ENCODE results near the gene CDC42BPA. TPM values are rescaled to one million over a fixed set of nuclear protein-coding genes. Genes with fewer than 3 reads are reported as not detected.
A peak's percentile ranks its signal among the peaks of the same experiment; 100 is the strongest.

The CDC42BPA gene
- total and polyA plus RNA-seq, 2 of the 13 experiments (the other 11 are each of a cell fraction or from before 2014, with no cell fraction given): 6.5 to 16.0 TPM

DNA sequence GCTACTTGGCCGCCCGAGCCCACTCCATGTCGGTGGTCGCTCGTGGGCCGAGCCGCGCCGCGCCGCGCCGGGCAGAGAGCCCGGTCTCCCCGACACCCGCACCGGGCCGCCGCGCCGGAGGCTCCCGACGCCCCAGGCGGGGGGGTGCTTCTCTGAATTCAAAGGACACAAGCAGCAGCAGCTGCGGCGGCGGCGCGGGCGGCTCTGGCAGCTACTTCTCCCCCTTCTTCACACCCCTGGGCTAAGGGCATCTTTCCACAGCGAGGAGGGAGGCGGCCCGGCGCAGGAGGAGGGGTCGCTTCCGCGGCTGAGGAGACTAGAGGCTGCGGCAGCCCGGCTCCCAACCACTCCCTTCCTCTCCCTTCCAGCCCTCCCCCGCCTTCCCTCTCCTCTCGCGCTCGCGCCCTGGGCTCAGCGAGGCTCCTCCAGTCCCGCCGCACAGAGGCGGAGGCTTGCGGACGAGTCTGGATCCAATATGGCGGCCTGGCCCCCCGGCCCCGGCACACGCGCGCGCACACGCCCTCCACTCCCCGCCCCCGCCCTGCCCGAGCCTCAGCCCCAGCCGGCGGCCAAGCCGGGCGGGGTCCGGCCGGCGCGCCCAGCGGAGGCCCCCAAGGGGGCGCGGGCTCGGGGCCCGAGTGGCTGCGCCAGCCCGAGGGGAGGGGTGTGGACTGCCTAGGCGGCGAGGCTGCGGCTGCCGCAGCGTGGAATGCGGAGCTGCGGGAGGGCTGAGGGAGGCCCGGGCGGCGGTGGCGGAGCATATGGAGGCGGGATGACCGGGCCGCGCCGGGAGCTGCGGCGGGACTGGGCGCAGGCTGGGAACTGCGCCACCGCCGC, at the start of gene CDC42BPA (continued):
- TF ChIP-seq TCF7L2 (IDR thresholded peaks at IDR 0.05; ENCODE audit: low read depth, low read length): no peak
- TF ChIP-seq, protein P1, sequence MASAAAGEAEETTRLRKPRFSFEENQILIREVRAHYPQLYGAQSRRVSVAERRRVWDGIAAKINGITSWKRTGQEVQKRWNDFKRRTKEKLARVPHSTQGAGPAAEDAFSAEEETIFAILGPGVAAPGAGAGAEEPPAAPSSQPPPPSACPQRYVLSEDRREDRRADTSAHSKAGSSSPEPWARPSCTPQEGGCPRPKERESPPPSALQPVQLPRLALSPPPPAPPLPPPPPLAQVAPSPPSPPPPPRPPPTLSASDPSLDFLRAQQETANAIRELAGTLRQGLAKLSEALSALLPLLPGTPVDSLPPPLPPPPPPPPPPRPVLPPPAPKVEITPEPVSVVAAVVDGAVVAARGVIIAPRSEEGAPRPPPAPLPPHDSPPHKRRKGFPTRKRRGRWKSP (CRISPR knock-in tag; IDR thresholded peaks at IDR 0.05): peak; percentile 75
- no peak for TF ChIP-seq ZNF44 (CRISPR knock-in tag; IDR thresholded peaks at IDR 0.05)
- 0 out of 2 replicates have a peak, but pooled peaks have one; percentile 58 for TF ChIP-seq ZSCAN21 (CRISPR knock-in tag; IDR thresholded peaks at IDR 0.05; ENCODE audit: borderline replicate concordance)
- TF ChIP-seq ZSCAN22 (CRISPR knock-in tag; IDR thresholded peaks at IDR 0.05): no peak
- TF ChIP-seq SOX6 (IDR thresholded peaks at IDR 0.05): no peak
- no peak for TF ChIP-seq SOX6 (CRISPR knock-in tag; IDR thresholded peaks at IDR 0.05)
- TF ChIP-seq SMAD3 (CRISPR knock-in tag; IDR thresholded peaks at IDR 0.05): no peak
- TF ChIP-seq ZNF556 (CRISPR knock-in tag; IDR thresholded peaks at IDR 0.05; ENCODE audit: borderline replicate concordance): no peak
- TF ChIP-seq, protein P2, sequence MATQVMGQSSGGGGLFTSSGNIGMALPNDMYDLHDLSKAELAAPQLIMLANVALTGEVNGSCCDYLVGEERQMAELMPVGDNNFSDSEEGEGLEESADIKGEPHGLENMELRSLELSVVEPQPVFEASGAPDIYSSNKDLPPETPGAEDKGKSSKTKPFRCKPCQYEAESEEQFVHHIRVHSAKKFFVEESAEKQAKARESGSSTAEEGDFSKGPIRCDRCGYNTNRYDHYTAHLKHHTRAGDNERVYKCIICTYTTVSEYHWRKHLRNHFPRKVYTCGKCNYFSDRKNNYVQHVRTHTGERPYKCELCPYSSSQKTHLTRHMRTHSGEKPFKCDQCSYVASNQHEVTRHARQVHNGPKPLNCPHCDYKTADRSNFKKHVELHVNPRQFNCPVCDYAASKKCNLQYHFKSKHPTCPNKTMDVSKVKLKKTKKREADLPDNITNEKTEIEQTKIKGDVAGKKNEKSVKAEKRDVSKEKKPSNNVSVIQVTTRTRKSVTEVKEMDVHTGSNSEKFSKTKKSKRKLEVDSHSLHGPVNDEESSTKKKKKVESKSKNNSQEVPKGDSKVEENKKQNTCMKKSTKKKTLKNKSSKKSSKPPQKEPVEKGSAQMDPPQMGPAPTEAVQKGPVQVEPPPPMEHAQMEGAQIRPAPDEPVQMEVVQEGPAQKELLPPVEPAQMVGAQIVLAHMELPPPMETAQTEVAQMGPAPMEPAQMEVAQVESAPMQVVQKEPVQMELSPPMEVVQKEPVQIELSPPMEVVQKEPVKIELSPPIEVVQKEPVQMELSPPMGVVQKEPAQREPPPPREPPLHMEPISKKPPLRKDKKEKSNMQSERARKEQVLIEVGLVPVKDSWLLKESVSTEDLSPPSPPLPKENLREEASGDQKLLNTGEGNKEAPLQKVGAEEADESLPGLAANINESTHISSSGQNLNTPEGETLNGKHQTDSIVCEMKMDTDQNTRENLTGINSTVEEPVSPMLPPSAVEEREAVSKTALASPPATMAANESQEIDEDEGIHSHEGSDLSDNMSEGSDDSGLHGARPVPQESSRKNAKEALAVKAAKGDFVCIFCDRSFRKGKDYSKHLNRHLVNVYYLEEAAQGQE (IDR thresholded peaks at IDR 0.05; ENCODE audit: borderline replicate concordance in 1 of 2, low read depth in 1 of 2, low read length in 2 of 2): no peak
- no peak for TF ChIP-seq SP5 (CRISPR knock-in tag; IDR thresholded peaks at IDR 0.05; ENCODE audit: borderline replicate concordance, low read depth)
- TF ChIP-seq TSC22D2 (CRISPR knock-in tag; IDR thresholded peaks at IDR 0.05; ENCODE audit: borderline replicate concordance): no peak
- no peak for TF ChIP-seq RFX1 (IDR thresholded peaks at IDR 0.05)
- no peak; the same call in 1 of the 2 replicates for TF ChIP-seq ZNF547 (CRISPR knock-in tag; IDR thresholded peaks at IDR 0.05)
- TF ChIP-seq U2AF2 (IDR thresholded peaks at IDR 0.05; ENCODE audit: low read depth, low read length): no peak
- no peak for TF ChIP-seq SP2 (CRISPR knock-in tag; IDR thresholded peaks at IDR 0.05)
- no peak for TF ChIP-seq MXD4 (CRISPR knock-in tag; IDR thresholded peaks at IDR 0.05)
- TF ChIP-seq KDM6A (CRISPR knock-in tag; IDR thresholded peaks at IDR 0.05; ENCODE audit: low read depth): no peak
- no peak for TF ChIP-seq ZNF572 (CRISPR knock-in tag; IDR thresholded peaks at IDR 0.05)
- TF ChIP-seq GTF3A (CRISPR knock-in tag; conservative IDR thresholded peaks at IDR 0.05): no peak
- no peak for TF ChIP-seq SNAPC2 (CRISPR knock-in tag; IDR thresholded peaks at IDR 0.05)
- TF ChIP-seq ZNF878 (CRISPR knock-in tag; IDR thresholded peaks at IDR 0.05): no peak
- TF ChIP-seq KDM5A (IDR thresholded peaks at IDR 0.05; ENCODE audit: borderline replicate concordance, low read length): no peak
- no peak for TF ChIP-seq SIN3A (IDR thresholded peaks at IDR 0.05; ENCODE audit: borderline replicate concordance, low read depth, low read length)
- TF ChIP-seq CHD2 (IDR thresholded peaks at IDR 0.05; ENCODE audit: low read depth, low read length): 0 out of 2 replicates have a peak, but pooled peaks have one; percentile 35
- no peak for TF ChIP-seq HMGA1 (CRISPR knock-in tag; conservative IDR thresholded peaks at IDR 0.05)
- TF ChIP-seq RARA (CRISPR knock-in tag; IDR thresholded peaks at IDR 0.05): no peak
